Measurements from ENCODE around the gene CRIP2.

Gene CRIP2

GRCh38 chr14:105437723-105438500, 36.7 kb upstream of the CRIP2 start:
- no peak overlapping the region for H3K4me3 ChIP-seq (ENCODE audit: low read depth, low read length)
- TF ChIP-seq CTCF (IDR thresholded peaks at IDR 0.05; ENCODE audit: low read depth, low read length) = no peak

GRCh38 chr14:105439179-105439578, 35.4 kb upstream of the CRIP2 start:
- no peak for TF ChIP-seq CTCF (IDR thresholded peaks at IDR 0.05; ENCODE audit: low read depth, low read length)

GRCh38 chr14:105439710-105440553, 34.7 kb upstream of the CRIP2 start:
- TF ChIP-seq CTCF (IDR thresholded peaks at IDR 0.05; ENCODE audit: low read depth, low read length) = no peak
- H3K4me3 ChIP-seq (ENCODE audit: low read depth, low read length) = no peak overlapping the region

More at GRCh38 chr14:105439179-105439578, 35.4 kb upstream of the CRIP2 start:
- H3K4me3 ChIP-seq (ENCODE audit: low read depth, low read length) = no peak overlapping the region

- TF ChIP-seq CTCF (IDR thresholded peaks at IDR 0.05; ENCODE audit: low read depth, low read length) = no peak
- H3K4me3 ChIP-seq (ENCODE audit: low read depth, low read length) = no peak overlapping the region
Measured at GRCh38 chr14:105440554-105440900, 34.1 kb upstream of the CRIP2 start.

- TF ChIP-seq CTCF (IDR thresholded peaks at IDR 0.05; ENCODE audit: low read depth, low read length) = no peak
- H3K4me3 ChIP-seq (ENCODE audit: low read depth, low read length) = no peak overlapping the region
Measured at GRCh38 chr14:105440992-105441391, 33.6 kb upstream of the CRIP2 start.

- TF ChIP-seq CTCF (IDR thresholded peaks at IDR 0.05; ENCODE audit: low read depth, low read length) = no peak
- no peak overlapping the region for H3K4me3 ChIP-seq (ENCODE audit: low read depth, low read length)
Measured at GRCh38 chr14:105442125-105442524, 32.5 kb upstream of the CRIP2 start.

GRCh38 chr14:105442834-105443233, 31.8 kb upstream of the CRIP2 start:
- H3K4me3 ChIP-seq (ENCODE audit: low read depth, low read length) = no peak overlapping the region
- TF ChIP-seq CTCF (IDR thresholded peaks at IDR 0.05; ENCODE audit: low read depth, low read length) = no peak

All from WI38 (cell line).